GM18873 (cell line): ENCODE measurements around the gene CDYL2.
"Not testable (repeated sequence)": the region's sequence is repeated elsewhere in the genome, so short reads cannot be mapped to it uniquely, and the experiment has no call there.

ENCODE experiments used
- ATAC-seq: cut with Tn5 transposase; IDR thresholded peaks from one replicate; pipeline ENCODE4 v1.9.1; 2021; ENCODE audit warnings: mild to moderate bottlenecking, moderate library complexity, moderate number of reproducible peaks; ENCODE audit not compliant: unreplicated experiment, low FRiP score

CDYL2 gene

GRCh38 chr16:80809366-80809765 lies 5.0 kb upstream of the CDYL2 start:
- no peak for ATAC-seq

GRCh38 chr16:80807906-80808305 lies 3.5 kb upstream of the CDYL2 start:
- no peak for ATAC-seq

GRCh38 chr16:80806927-80807340 lies 2.5 kb upstream of the CDYL2 start:
- ATAC-seq, result no peak

- ATAC-seq, result no peak
Observed at GRCh38 chr16:80806289-80806688, 1.9 kb upstream of the CDYL2 start.

GRCh38 chr16:80804056-80804525 lies 307 bp downstream of the CDYL2 start:
- ATAC-seq, result no peak

GRCh38 chr16:80803339-80804055 lies 901 bp downstream of the CDYL2 start:
- no peak for ATAC-seq

GRCh38 chr16:80802902-80803301 lies 1.5 kb downstream of the CDYL2 start:
- ATAC-seq, result no peak

- ATAC-seq, result no peak
Observed at GRCh38 chr16:80802138-80802537, 2.3 kb downstream of the CDYL2 start.

- no peak for ATAC-seq
Observed at GRCh38 chr16:80794071-80794470, 10.3 kb downstream of the CDYL2 start.

- ATAC-seq, result no peak
Observed at GRCh38 chr16:80792031-80792430, 12.4 kb downstream of the CDYL2 start.

- no peak for ATAC-seq
Observed at GRCh38 chr16:80791411-80791810, 13.0 kb downstream of the CDYL2 start.

GRCh38 chr16:80790751-80791150 lies 13.6 kb downstream of the CDYL2 start:
- ATAC-seq, result no peak

- ATAC-seq, result no peak
Observed at GRCh38 chr16:80788027-80788426, 16.4 kb downstream of the CDYL2 start.

- not testable (repeated sequence) for ATAC-seq
Observed at GRCh38 chr16:80786561-80786960, 17.8 kb downstream of the CDYL2 start.

GRCh38 chr16:80784951-80785350 lies 19.4 kb downstream of the CDYL2 start:
- no peak for ATAC-seq

GRCh38 chr16:80778703-80779102 lies 25.7 kb downstream of the CDYL2 start:
- ATAC-seq, result no peak

- no peak for ATAC-seq
Observed at GRCh38 chr16:80776856-80777255, 27.5 kb downstream of the CDYL2 start.

GRCh38 chr16:80775450-80775849 lies 28.9 kb downstream of the CDYL2 start:
- no peak for ATAC-seq

GRCh38 chr16:80766798-80767197 lies 37.6 kb downstream of the CDYL2 start:
- ATAC-seq, result no peak

- no peak for ATAC-seq
Observed at GRCh38 chr16:80759419-80760162, 44.8 kb downstream of the CDYL2 start.

- ATAC-seq, result no peak
Observed at GRCh38 chr16:80754476-80754875, 49.9 kb downstream of the CDYL2 start.

GRCh38 chr16:80752541-80752940 lies 51.9 kb downstream of the CDYL2 start:
- ATAC-seq, result no peak
